ENCODE measurements around the gene XRN2.

XRN2 gene

GRCh38 chr20:21303061-21303871 is at the start of gene XRN2:
XRN2 (plus strand) TSS chr20:21303331; CDS start chr20:21303399, 68 bp downstream.
- peak; percentile 95 for DNase-seq (ENCODE audit: low spot score)

GRCh38 chr20:21257192-21257591 is 45.9 kb upstream of the XRN2 start:
- no peak for DNase-seq (ENCODE audit: low spot score)

GRCh38 chr20:21258411-21258810 is 44.7 kb upstream of the XRN2 start:
- DNase-seq (ENCODE audit: low spot score) = no peak

- no peak for DNase-seq (ENCODE audit: low spot score)
These were observed 43.8 kb upstream of the XRN2 start for GRCh38 chr20:21259346-21259745.

GRCh38 chr20:21262812-21263211 is 40.3 kb upstream of the XRN2 start:
- DNase-seq (ENCODE audit: low spot score) = no peak

- DNase-seq (ENCODE audit: low spot score) = no peak
These were observed 37.6 kb upstream of the XRN2 start for GRCh38 chr20:21265261-21266190.

GRCh38 chr20:21266191-21266536 is 37.0 kb upstream of the XRN2 start:
- no peak for DNase-seq (ENCODE audit: low spot score)

GRCh38 chr20:21269772-21270171 is 33.4 kb upstream of the XRN2 start:
- no peak for DNase-seq (ENCODE audit: low spot score)

- DNase-seq (ENCODE audit: low spot score) = no peak
These were observed 32.3 kb upstream of the XRN2 start for GRCh38 chr20:21270806-21271205.

- no peak for DNase-seq (ENCODE audit: low spot score)
These were observed 30.9 kb upstream of the XRN2 start for GRCh38 chr20:21272279-21272678.

- no peak for DNase-seq (ENCODE audit: low spot score)
These were observed 30.5 kb upstream of the XRN2 start for GRCh38 chr20:21272679-21273078.

GRCh38 chr20:21273755-21274386 is 29.3 kb upstream of the XRN2 start:
- no peak for DNase-seq (ENCODE audit: low spot score)

GRCh38 chr20:21278829-21279228 is 24.3 kb upstream of the XRN2 start:
- DNase-seq (ENCODE audit: low spot score) = no peak

GRCh38 chr20:21279706-21280521 is 23.2 kb upstream of the XRN2 start:
- DNase-seq (ENCODE audit: low spot score) = no peak

- DNase-seq (ENCODE audit: low spot score) = no peak
These were observed 22.6 kb upstream of the XRN2 start for GRCh38 chr20:21280522-21281016.

- DNase-seq (ENCODE audit: low spot score) = no peak
These were observed 16.4 kb upstream of the XRN2 start for GRCh38 chr20:21286775-21287174.

- no peak for DNase-seq (ENCODE audit: low spot score)
These were observed 14.4 kb upstream of the XRN2 start for GRCh38 chr20:21288587-21289370.

GRCh38 chr20:21289651-21290050 is 13.5 kb upstream of the XRN2 start:
- DNase-seq (ENCODE audit: low spot score) = no peak

GRCh38 chr20:21291026-21291425 is 12.1 kb upstream of the XRN2 start:
- DNase-seq (ENCODE audit: low spot score) = no peak

GRCh38 chr20:21294755-21295154 is 8.4 kb upstream of the XRN2 start:
- no peak for DNase-seq (ENCODE audit: low spot score)
